HEK293 (cell line): ENCODE results near the gene TIA1.

ENCODE experiments used
- ZNF416 ChIP-seq: fragments of 450-650 bp; formaldehyde crosslinking; IDR thresholded peaks from 2 replicates; pipeline ENCODE4 v1.5.1; 2016; ENCODE audit warnings: missing biosample characterization, missing genetic modification characterization
- ZNF660 ChIP-seq: fragments of 450-650 bp; IDR thresholded peaks from 2 replicates; pipeline ENCODE4 v1.5.1; 2018; ENCODE audit warnings: missing biosample characterization, mild to moderate bottlenecking, missing genetic modification characterization
- TF ChIP-seq, protein P1 (sequence below): IDR thresholded peaks from 2 replicates; pipeline ENCODE4 v1.6.1; 2011; ENCODE audit warnings: mild to moderate bottlenecking, low read depth, low read length, borderline replicate concordance
- TF ChIP-seq, protein P2 (sequence below): fragments of 450-650 bp; formaldehyde crosslinking; IDR thresholded peaks from 2 replicates; pipeline ENCODE4 v1.5.1; 2016; ENCODE audit warnings: missing biosample characterization, missing genetic modification characterization

DNA sequence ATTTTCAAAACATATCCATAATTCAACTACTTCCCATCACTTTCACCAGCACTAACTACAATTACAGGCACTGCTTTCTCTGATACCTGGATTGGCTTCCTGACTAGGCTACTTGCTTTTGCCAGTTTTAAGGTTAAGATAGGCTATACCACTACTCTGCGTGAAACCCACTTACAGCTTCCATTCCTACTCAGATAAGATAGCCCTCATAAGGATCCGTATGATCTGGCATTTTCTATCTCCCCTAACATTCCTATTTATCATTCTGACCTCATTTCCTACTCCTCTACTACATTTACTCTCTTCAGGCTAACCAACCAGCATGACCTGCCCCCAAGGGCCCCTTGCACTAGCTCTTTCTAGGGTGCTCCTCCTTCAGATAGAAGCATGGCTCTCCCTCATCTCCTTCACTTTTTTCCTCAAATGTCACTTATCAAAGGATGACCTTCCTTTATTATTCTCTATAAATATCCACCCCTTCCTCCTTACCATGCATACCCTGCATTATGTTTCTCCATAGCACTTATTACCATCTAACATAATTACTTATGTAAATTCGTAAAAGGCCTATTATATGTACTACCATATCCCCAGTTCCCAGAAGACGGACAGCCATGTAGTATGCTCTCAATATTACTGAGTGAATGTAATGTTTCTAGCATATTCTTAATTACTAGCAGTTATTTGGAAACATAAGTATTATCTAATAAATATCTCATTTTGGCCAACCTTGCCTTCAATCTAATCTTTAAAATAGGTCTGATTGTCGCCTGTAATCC lies 4.4 kb downstream of the TIA1 start:
- no peak for TF ChIP-seq ZNF660 (tag by site-specific recombination)
- TF ChIP-seq, protein P1, sequence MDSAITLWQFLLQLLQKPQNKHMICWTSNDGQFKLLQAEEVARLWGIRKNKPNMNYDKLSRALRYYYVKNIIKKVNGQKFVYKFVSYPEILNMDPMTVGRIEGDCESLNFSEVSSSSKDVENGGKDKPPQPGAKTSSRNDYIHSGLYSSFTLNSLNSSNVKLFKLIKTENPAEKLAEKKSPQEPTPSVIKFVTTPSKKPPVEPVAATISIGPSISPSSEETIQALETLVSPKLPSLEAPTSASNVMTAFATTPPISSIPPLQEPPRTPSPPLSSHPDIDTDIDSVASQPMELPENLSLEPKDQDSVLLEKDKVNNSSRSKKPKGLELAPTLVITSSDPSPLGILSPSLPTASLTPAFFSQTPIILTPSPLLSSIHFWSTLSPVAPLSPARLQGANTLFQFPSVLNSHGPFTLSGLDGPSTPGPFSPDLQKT = no peak
- TF ChIP-seq ZNF416 (tag by site-specific recombination) = no peak
- TF ChIP-seq, protein P2, sequence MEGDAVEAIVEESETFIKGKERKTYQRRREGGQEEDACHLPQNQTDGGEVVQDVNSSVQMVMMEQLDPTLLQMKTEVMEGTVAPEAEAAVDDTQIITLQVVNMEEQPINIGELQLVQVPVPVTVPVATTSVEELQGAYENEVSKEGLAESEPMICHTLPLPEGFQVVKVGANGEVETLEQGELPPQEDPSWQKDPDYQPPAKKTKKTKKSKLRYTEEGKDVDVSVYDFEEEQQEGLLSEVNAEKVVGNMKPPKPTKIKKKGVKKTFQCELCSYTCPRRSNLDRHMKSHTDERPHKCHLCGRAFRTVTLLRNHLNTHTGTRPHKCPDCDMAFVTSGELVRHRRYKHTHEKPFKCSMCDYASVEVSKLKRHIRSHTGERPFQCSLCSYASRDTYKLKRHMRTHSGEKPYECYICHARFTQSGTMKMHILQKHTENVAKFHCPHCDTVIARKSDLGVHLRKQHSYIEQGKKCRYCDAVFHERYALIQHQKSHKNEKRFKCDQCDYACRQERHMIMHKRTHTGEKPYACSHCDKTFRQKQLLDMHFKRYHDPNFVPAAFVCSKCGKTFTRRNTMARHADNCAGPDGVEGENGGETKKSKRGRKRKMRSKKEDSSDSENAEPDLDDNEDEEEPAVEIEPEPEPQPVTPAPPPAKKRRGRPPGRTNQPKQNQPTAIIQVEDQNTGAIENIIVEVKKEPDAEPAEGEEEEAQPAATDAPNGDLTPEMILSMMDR (tag by site-specific recombination) = no peak
